ENCODE data around the gene CYRIA.

The CYRIA gene

GRCh38 chr2:16665748-16666448 is at the start of gene CYRIA:
Gene CYRIA (minus strand): TSS chr2:16665834. CDS start chr2:16588119, 77,715 bp downstream.
- DNase-seq, result peak; percentile 58

GRCh38 chr2:16713011-16713423 is 47.4 kb upstream of the CYRIA start:
- no peak for DNase-seq

- DNase-seq, result no peak
Measured at GRCh38 chr2:16709769-16710168, 44.1 kb upstream of the CYRIA start.

DNA sequence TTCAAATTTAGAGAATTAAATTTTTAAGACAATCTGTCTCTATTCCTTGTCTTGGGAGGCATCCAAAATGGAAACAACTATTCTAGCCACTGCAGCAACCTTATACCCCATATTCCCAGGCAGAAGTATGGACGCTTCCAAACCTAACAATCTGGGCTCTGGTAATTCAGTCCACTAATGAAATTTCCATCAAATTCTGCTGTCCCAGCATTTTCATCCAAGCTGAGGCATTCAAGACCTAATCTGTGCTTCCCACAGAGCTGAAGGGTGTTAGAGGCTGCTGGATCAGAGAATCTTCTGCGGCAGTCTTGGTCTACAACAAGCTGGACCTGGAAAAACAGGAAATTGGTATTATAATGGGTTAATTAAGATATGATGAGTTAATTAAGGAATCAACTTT is 42.5 kb upstream of the CYRIA start:
- no peak for DNase-seq

GRCh38 chr2:16707014-16707623 is 41.5 kb upstream of the CYRIA start:
- no peak for DNase-seq

- DNase-seq, result no peak
Measured at GRCh38 chr2:16700551-16701259, 35.1 kb upstream of the CYRIA start.

DNA sequence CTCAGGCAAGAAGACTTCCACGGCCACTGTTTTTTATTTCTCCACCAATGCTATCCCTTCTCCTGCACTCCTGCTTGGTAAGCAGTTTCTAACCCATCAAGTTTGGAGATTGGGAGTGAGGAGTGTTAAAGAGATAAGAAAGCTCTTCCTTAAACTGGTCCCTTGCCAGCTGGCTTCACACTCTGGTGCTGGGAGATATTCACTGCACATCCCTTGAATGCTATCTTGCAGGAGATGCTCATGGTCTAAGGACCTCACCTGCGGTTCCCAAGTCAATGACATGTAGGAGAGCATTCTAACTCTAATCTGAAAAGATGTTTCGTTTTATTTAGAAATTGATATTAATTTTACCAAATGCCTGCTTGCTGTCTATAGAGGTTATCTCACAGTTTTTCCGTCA is 28.2 kb upstream of the CYRIA start:
- no peak for DNase-seq

DNA sequence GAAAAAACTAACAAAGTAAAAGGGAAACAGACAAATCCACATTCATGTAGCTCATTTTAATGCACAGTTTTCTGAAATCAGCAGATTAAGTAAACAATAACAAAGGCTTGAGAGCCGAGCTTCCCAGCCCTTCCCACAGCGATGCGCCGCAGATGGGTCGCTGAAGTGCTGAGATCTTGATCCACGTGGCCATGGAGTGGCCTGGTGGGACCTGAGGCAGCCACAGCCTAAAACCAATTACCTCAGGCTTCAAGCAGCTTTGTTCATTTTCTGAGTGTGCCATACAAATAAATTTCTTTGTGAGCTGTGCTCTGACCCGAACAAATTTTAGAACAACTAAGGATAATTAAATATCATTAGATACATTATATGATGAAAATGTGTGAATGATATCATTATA is 25.6 kb upstream of the CYRIA start:
- no peak for DNase-seq

GRCh38 chr2:16687955-16688354 is 22.3 kb upstream of the CYRIA start:
- no peak for DNase-seq

GRCh38 chr2:16687222-16687621 is 21.6 kb upstream of the CYRIA start:
- no peak for DNase-seq

DNA sequence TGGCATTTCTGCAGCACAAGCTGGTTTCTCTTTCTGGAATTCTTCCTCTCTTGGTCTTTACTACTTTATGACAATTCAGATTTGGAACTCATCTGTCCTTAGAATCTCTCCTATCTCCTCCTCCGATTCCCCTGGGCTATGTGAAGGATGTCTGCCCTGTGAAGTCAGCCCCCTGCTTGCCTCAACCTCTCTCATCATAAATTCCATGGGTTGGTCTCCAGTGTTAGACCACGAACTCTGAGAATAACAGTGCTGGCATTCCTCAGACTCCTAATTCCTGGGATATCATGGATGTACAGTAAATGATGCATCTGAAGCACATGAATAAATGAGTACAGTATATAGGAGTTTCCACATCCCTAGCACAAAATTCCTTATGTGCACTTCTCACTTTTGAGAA is 21.0 kb upstream of the CYRIA start:
- no peak for DNase-seq

DNA sequence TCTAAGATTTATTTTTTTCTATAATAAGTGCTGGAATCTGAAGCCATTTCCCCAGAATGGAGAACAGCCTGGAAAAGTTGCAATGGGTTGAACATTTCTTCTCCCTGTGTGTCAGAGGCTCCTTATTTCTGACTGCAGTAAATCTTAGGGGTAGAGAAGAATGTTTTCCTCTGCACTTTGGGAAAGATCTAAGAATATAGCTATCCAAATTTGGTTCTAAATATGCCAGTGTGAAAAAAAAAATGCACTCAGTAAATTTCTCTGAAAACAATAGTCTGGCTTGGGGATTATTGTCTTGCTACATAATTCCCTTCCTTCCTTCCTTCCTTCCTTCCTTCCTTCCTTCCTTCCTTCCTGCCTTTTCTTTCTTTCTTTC is 19.7 kb upstream of the CYRIA start:
- DNase-seq, result no peak

DNA sequence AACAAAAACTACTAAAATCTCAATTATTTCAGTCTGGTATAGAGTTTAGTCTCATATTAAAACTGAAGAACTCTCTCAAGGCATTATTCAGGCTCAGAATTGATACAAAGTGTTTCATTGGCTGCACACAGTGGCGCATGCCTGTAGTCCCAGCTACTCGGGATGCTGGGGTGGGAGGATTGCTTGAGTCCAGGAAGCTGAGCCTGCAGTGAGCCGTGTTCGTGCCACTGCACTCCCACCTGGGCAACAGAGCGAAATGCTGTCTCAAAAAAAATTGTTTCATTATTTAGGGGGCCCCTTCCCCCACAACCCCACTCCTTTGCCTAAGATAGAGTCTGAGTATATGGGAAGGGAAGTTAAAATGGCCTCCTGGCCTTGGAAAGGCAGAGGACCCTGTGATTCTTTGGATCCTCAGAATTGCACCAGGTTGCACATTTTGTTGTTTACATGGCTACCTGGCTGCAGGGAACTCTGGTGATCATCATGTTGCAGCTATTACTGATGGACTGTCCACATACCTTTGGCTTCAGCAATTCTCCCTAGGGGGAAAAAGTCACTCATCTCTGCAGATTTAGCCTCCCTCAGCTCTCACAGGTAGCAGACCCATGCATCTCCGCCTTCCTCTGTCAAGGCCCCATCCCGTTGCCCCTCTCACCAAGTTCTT is 19.2 kb upstream of the CYRIA start:
- DNase-seq, result no peak

DNA sequence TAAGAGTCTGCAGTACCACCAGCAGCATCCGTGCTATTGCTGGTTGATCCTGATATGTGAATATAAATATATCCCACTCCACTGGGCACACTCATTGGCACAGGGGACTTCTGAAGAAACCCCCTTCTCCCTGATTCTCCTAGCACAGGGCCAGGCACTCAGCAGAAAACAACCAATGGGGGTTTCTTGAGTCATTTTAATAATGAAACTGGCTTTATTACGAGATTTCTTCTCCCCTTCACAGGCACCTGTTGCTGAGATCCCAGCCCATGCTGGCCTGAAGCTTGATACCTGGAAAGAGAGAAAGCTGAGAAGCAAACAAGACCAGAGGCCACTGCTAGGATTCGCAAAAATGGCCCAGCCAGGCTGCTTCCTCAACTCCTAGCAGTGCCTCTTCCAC is 17.9 kb upstream of the CYRIA start:
- DNase-seq, result no peak

- DNase-seq, result no peak
Measured at GRCh38 chr2:16682431-16683118, 16.9 kb upstream of the CYRIA start.

GRCh38 chr2:16680781-16681180 is 15.1 kb upstream of the CYRIA start:
- DNase-seq, result no peak

GRCh38 chr2:16680304-16680703 is 14.7 kb upstream of the CYRIA start:
- DNase-seq, result no peak

GRCh38 chr2:16678964-16679363 is 13.3 kb upstream of the CYRIA start:
- DNase-seq, result no peak

- no peak for DNase-seq
Measured at GRCh38 chr2:16677875-16678274, 12.2 kb upstream of the CYRIA start.

- DNase-seq, result no peak
Measured at GRCh38 chr2:16675781-16676180, 10.1 kb upstream of the CYRIA start.

DNA sequence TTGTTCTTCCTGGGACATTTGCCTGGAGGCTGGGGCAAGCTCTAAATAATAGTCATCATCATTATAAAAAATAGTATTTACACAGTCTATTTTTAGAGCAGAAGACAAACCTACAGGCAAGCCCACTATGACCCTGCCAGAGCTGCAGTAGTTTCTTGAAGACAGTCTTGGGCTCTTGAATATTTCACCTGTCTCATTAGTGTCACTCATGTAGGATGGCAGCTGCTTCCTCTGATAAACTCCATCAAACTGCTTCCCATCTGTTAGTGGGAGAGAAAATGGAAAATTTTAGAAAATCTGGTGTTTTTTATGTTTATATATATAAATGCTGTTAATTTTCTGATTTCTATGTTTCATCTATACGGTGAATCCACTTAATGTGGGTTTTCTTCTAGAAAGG is 8.5 kb upstream of the CYRIA start:
- no peak for DNase-seq

- no peak for DNase-seq
Measured at GRCh38 chr2:16671760-16672159, 6.1 kb upstream of the CYRIA start.

DNA sequence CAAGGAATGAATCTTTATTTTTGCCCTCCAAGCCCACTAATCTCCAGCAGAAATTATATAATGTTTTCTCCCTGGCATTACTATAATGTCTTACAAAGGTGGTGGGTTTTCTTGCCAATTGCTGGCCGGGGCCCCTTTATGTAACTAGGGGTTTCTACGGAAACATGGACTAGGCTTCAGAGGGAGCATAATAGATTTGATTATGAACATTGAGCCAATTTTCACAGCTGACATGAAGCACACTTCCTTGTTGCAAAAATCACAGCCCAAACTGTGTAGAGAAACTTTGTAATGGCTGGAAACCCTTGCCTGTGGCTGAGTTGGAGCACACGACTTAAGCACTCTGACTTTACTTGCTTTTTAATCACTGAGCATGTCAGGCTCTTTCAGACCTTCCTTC is 3.8 kb upstream of the CYRIA start:
- DNase-seq, result no peak
